Glutamatergic neuron (in vitro differentiated cells): ENCODE results near the gene DUSP6. TPM values are rescaled to one million over a fixed set of nuclear protein-coding genes. Genes with fewer than 3 reads are reported as not detected.

ENCODE experiments used
- DNase-seq: peaks from one replicate; pipeline ENCODE4 v3.0.0; 2022
- H3K27ac Mint-ChIP-seq: one replicate; pipeline ENCODE4 v1.8.0; 2020; ENCODE audit warnings: mild to moderate bottlenecking, mixed read lengths, inconsistent platforms; ENCODE audit not compliant: unreplicated experiment
- H3K27me3 Mint-ChIP-seq: one replicate; pipeline ENCODE4 v1.8.0; 2020; ENCODE audit warnings: mild to moderate bottlenecking, moderate library complexity, mixed read lengths, inconsistent platforms; ENCODE audit not compliant: unreplicated experiment
- H3K36me3 Mint-ChIP-seq: one replicate; pipeline ENCODE4 v1.8.0; 2020; ENCODE audit warnings: mild to moderate bottlenecking, mixed read lengths, inconsistent platforms; ENCODE audit not compliant: unreplicated experiment
- H3K4me1 Mint-ChIP-seq: one replicate; pipeline ENCODE4 v1.8.0; 2020; ENCODE audit warnings: mild to moderate bottlenecking, low read depth, mixed read lengths, inconsistent platforms; ENCODE audit not compliant: unreplicated experiment
- H3K4me3 Mint-ChIP-seq: one replicate; pipeline ENCODE4 v1.8.0; 2020; ENCODE audit warnings: mild to moderate bottlenecking, mixed read lengths, inconsistent platforms; ENCODE audit not compliant: unreplicated experiment
- H3K9me3 Mint-ChIP-seq: one replicate; pipeline ENCODE4 v1.8.0; 2020; ENCODE audit warnings: mild to moderate bottlenecking, moderate library complexity, mixed read lengths, inconsistent platforms; ENCODE audit not compliant: unreplicated experiment
- total RNA-seq: library from RNA; stranded (reverse); fragmentation: NEBNext Ultra II Directional; extraction: Animal tissue kit (Norgen Biotek cat#: 25700); gene quantifications from one replicate; pipeline ENCODE4 v1.2.1, GENCODE V29; 2021; ENCODE audit not compliant: unreplicated experiment
- TF ChIP-seq, protein P1 (sequence below): fragments of 200-600 bp; sonication (generic); IDR thresholded peaks from one replicate; pipeline ENCODE4 v1.5.0; 2021; ENCODE audit not compliant: partially characterized antibody, unreplicated experiment

The DUSP6 gene
- total RNA-seq, 1 donor from 2014 or later: 4.2 TPM

DNA sequence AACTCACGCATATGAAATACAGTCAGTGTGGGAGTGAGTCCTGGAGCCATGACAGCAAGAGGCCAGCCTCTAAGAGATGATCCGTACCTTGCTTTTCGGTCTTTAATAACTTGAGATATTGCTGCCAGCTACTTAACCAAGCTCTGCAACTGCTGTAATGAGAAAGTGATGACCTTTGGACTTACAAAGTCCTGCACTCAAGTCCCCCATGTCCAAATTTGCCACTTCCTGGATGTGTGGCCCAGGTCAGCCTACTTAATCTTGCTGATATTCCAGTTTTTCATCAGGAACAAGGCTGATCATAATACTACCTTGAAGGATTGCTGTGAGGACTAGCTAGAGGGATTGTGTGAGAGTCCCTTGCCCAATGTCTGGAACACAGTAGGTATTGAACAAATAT lies 33.8 kb upstream of the DUSP6 start:
- Mint-ChIP-seq H3K4me1 (peaks cover 13% of the 10 kb centered on the region), H3K4me3 (no peak overlapping the region), H3K27ac (no peak overlapping the region), H3K9me3 (peaks cover 1% of the 10 kb centered on the region), H3K27me3 (peaks cover 2% of the 10 kb centered on the region), H3K36me3 (no peaks in the 10 kb centered on the region)
- TF ChIP-seq, protein P1, sequence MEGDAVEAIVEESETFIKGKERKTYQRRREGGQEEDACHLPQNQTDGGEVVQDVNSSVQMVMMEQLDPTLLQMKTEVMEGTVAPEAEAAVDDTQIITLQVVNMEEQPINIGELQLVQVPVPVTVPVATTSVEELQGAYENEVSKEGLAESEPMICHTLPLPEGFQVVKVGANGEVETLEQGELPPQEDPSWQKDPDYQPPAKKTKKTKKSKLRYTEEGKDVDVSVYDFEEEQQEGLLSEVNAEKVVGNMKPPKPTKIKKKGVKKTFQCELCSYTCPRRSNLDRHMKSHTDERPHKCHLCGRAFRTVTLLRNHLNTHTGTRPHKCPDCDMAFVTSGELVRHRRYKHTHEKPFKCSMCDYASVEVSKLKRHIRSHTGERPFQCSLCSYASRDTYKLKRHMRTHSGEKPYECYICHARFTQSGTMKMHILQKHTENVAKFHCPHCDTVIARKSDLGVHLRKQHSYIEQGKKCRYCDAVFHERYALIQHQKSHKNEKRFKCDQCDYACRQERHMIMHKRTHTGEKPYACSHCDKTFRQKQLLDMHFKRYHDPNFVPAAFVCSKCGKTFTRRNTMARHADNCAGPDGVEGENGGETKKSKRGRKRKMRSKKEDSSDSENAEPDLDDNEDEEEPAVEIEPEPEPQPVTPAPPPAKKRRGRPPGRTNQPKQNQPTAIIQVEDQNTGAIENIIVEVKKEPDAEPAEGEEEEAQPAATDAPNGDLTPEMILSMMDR: no peak
- no peak for DNase-seq

DNA sequence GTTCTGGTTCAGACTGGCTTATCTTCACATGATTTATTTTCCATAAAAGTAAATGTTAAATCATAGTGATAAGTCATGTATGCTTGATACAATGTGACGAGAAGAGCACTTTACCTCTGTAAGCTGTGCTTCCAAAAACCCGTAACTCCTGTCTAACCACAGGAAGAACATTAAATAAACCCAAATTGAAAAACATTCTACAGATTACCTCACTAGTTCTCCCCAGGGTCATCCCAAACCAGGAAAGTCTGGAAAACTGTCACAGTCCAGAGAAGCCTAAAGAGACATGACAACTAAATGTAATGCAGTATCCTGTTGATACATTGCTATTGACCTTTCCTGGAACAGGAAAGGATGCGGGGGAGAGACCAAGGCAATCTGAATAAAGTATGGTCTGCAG lies 32.5 kb upstream of the DUSP6 start:
- TF ChIP-seq, protein P1: no peak
- peaks cover 2% of the 10 kb centered on the region for H3K27me3 Mint-ChIP-seq
- no peaks in the 10 kb centered on the region for H3K36me3 Mint-ChIP-seq
- no peak overlapping the region for H3K27ac Mint-ChIP-seq
- DNase-seq: no peak
- H3K4me1 Mint-ChIP-seq: peaks cover 13% of the 10 kb centered on the region
- H3K9me3 Mint-ChIP-seq: peaks cover 1% of the 10 kb centered on the region
- H3K4me3 Mint-ChIP-seq: no peak overlapping the region

DNA sequence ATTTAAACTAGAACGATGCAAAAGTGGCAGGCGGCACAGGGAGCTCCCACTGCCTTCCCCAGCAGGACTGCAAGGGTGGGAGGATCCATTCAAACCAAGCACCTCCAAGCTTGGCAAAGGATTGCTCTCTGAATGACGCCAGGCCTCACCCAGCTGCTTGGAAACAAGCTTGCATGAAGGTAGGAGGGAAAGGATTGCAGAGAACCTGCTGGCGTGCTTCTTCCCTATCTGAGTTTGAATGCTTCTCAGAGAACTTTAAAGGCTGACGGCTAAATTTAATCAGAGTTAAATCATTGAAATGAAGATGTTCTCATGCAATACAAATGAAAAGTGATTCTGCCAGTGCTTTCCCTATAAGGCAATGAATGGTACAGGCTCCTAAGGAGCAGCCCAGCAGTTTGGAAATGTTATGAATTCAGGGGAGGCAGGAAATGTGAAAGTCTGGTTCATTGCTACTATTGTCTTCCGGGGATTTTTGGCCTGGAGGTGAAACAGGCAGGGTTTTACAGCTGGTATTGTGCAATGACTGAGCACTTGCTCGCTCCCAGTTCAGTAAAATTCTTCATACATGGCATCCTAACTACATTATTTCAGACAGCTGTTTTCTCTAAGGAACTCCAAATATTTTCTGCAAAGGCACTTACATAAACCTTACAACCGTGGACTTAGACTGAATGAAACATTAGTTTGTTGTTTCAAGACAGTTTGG lies 31.9 kb upstream of the DUSP6 start:
- H3K4me1 Mint-ChIP-seq: peaks cover 13% of the 10 kb centered on the region
- no peak overlapping the region for H3K27ac Mint-ChIP-seq
- peaks cover 1% of the 10 kb centered on the region for H3K9me3 Mint-ChIP-seq
- no peaks in the 10 kb centered on the region for H3K36me3 Mint-ChIP-seq
- peaks cover 5% of the 10 kb centered on the region for H3K27me3 Mint-ChIP-seq
- no peak for DNase-seq
- TF ChIP-seq, protein P1: no peak
- H3K4me3 Mint-ChIP-seq: no peak overlapping the region

DNA sequence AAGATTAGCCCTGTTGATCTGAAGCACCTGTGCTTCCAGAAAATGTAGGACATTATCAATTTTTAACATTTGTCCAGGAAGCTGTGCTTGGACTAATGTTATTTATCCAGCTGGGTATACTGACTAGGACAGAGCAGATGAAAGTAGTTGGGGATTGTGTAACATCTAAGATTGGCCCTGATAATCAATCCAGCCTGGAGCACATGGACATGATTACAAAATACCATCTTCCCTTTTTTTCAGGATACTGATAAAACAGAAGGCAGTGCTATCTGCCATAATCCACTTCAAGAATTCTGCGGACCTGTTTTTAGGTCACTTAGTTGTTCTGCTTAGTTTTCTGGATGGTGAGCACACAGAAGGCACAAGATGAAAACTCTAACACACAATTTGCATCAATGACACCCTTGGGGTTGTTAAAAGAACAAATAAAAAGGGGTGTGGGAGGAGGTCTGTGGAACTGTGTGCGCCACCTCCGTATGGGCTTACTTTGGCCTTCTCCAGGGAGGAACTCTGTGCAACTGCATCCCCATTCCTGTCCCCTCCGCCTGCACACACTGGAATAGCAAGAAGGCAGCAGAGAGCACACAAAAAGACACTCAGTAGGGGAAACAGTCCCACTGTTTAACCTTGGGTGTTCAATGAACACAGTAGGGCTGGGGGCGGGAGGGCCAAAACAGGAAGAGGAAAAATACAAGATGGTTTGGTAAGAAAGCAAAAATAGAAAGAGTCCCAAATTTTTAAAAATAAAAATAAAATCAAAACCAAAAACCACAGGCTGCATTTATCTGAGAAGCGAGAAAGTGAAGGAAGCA lies 31.1 kb upstream of the DUSP6 start:
- TF ChIP-seq, protein P1: no peak

DNA sequence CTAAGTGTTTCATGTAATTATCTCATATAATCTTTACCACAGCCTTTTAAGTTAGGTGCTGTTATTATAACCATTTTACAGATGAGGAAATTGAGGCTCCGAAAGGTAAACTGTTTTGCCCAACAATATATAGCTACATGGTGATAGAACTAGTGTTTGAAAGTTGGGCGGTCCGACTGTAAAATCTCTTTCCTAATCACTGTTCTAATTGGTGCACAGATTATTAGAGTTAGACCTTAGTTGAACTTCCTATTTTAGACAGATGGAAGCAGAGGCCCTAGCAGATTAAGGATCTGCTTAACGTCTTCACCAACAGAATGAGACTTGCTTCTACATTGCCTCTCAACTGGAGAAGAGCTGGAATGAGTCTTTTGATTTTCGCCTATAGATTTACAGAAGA lies 30.0 kb upstream of the DUSP6 start:
- Mint-ChIP-seq H3K4me1 (peaks cover 13% of the 10 kb centered on the region), H3K9me3 (peaks cover 1% of the 10 kb centered on the region), H3K27me3 (peaks cover 5% of the 10 kb centered on the region), H3K27ac (no peak overlapping the region), H3K4me3 (no peak overlapping the region), H3K36me3 (no peaks in the 10 kb centered on the region)
- DNase-seq: no peak
- TF ChIP-seq, protein P1: no peak

More for the DNA sequence above, 31.1 kb upstream of the DUSP6 start:
- H3K4me1 Mint-ChIP-seq: peaks cover 13% of the 10 kb centered on the region
- H3K27ac Mint-ChIP-seq: no peak overlapping the region
- no peaks in the 10 kb centered on the region for H3K36me3 Mint-ChIP-seq
- DNase-seq: no peak
- no peak overlapping the region for H3K4me3 Mint-ChIP-seq
- peaks cover 1% of the 10 kb centered on the region for H3K9me3 Mint-ChIP-seq
- H3K27me3 Mint-ChIP-seq: peaks cover 5% of the 10 kb centered on the region
